WTC11 (cell line): ENCODE data around the gene RYR2. TPM values are rescaled to one million over a fixed set of nuclear protein-coding genes. Genes with fewer than 3 reads are reported as not detected.

Experiments used
- ATAC-seq: fragments of 200-7000 bp; cut with Tn5 transposase; 2 replicates; pipeline ENCODE4 v1.10.0; 2021; ENCODE audit warnings: mild to moderate bottlenecking, moderate library complexity
- CTCF ChIA-PET: fragments of 300-600 bp; sonication (Branson Sonifier 250); formaldehyde crosslinking; loops from one replicate; lab custom pipeline; 2021; ENCODE audit warnings: antibody characterized with exemption; lab: Charles Lee
- POLR2A ChIA-PET: fragments of 350-600 bp; sonication (Branson Sonifier 250); formaldehyde crosslinking; loops from one replicate; lab custom pipeline; 2021; ENCODE audit warnings: antibody characterized with exemption; lab: Charles Lee
- DNase-seq: peaks from one replicate; pipeline ENCODE4 v3.0.0; 2021; ENCODE audit warnings: low spot score
- H3K27ac Mint-ChIP-seq: 2 replicates; pipeline ENCODE4 v1.8.0; 2021; ENCODE audit warnings: mixed read lengths
- H3K27me3 Mint-ChIP-seq: 2 replicates; pipeline ENCODE4 v1.8.0; 2021; ENCODE audit warnings: low read depth, mild to moderate bottlenecking, moderate library complexity, mixed read lengths
- H3K36me3 Mint-ChIP-seq: 2 replicates; pipeline ENCODE4 v1.8.0; 2021; ENCODE audit warnings: mixed read lengths
- H3K4me1 Mint-ChIP-seq: 2 replicates; pipeline ENCODE4 v1.8.0; 2022; ENCODE audit warnings: mixed read lengths
- H3K4me3 Mint-ChIP-seq: 2 replicates; pipeline ENCODE4 v1.8.0; 2021; ENCODE audit warnings: mild to moderate bottlenecking, moderate library complexity, mixed read lengths
- H3K9me3 Mint-ChIP-seq: 2 replicates; pipeline ENCODE4 v1.8.0; 2021; ENCODE audit warnings: mixed read lengths
- AFF4 ChIP-seq: sonication (generic); formaldehyde crosslinking; IDR thresholded peaks from 2 replicates; pipeline ENCODE4 v1.8.1; 2023; ENCODE audit warnings: mild to moderate bottlenecking, missing genetic modification reagents, borderline replicate concordance
- E2F4 ChIP-seq: sonication (generic); formaldehyde crosslinking; IDR thresholded peaks from 2 replicates; pipeline ENCODE4 v1.8.1; 2022; ENCODE audit warnings: low read depth, mild to moderate bottlenecking, moderate library complexity, missing genetic modification reagents, borderline replicate concordance
- NFATC4 ChIP-seq: fragments of 250-450 bp; sonication (Bioruptor Pico); IDR thresholded peaks from 2 replicates; pipeline ENCODE4 v1.9.0; 2021; ENCODE audit warnings: mild to moderate bottlenecking
- NFE2L1 ChIP-seq: sonication (generic); formaldehyde crosslinking; IDR thresholded peaks from 2 replicates; pipeline ENCODE4 v1.8.1; 2023; ENCODE audit warnings: missing genetic modification reagents
- NFYB ChIP-seq: sonication (generic); formaldehyde crosslinking; conservative IDR thresholded peaks from 2 replicates; pipeline ENCODE4 v1.8.0; 2022; ENCODE audit warnings: low read depth, missing genetic modification reagents
- PRDM15 ChIP-seq: sonication (generic); formaldehyde crosslinking; IDR thresholded peaks from 2 replicates; pipeline ENCODE4 v1.8.0; 2022; ENCODE audit warnings: missing genetic modification reagents
- SMAD4 ChIP-seq: sonication (generic); formaldehyde crosslinking; IDR thresholded peaks from 2 replicates; pipeline ENCODE4 v1.8.0; 2022; ENCODE audit warnings: mild to moderate bottlenecking, missing genetic modification reagents
- ZMAT4 ChIP-seq: fragments of 250-450 bp; sonication (Bioruptor Pico); IDR thresholded peaks from 2 replicates; pipeline ENCODE4 v1.9.0; 2021; ENCODE audit warnings: mild to moderate bottlenecking
- ZNF219 ChIP-seq: sonication (generic); formaldehyde crosslinking; IDR thresholded peaks from 2 replicates; pipeline ENCODE4 v1.8.0; 2023; ENCODE audit warnings: missing genetic modification reagents, mild to moderate bottlenecking, borderline replicate concordance
- ZNF232 ChIP-seq: sonication (generic); formaldehyde crosslinking; IDR thresholded peaks from 2 replicates; pipeline ENCODE4 v1.8.0; 2022; ENCODE audit warnings: mild to moderate bottlenecking, missing genetic modification reagents
- total RNA-seq: library from RNA; stranded (reverse); gene quantifications from 3 replicates; pipeline ENCODE4 v1.2.3, GENCODE V29; 2021

The RYR2 gene
- total RNA-seq, 1 experiment from 2014 or later, result 7.9 TPM

- ATAC-seq (no peak), DNase-seq (no peak)
- H3K4me3 Mint-ChIP-seq, result no peak overlapping the region
- H3K36me3 Mint-ChIP-seq, result no peaks in the 10 kb centered on the region
- H3K9me3 Mint-ChIP-seq, result no peaks in the 10 kb centered on the region
- TF ChIP-seq E2F4, result no peak
- no peak for TF ChIP-seq PRDM15 (CRISPR knock-in tag)
- TF ChIP-seq NFATC4, result no peak
- no peak for TF ChIP-seq ZNF219 (CRISPR knock-in tag)
- no peaks in the 10 kb centered on the region for H3K27me3 Mint-ChIP-seq
- ChIA-PET POLR2A (no interaction called here), CTCF (no interaction called here)
- H3K4me1 Mint-ChIP-seq, result no peaks in the 10 kb centered on the region
- no peak overlapping the region for H3K27ac Mint-ChIP-seq
These were observed 406.1 kb downstream of the RYR2 start for GRCh38 chr1:237448042-237448441.

- H3K4me3 Mint-ChIP-seq, result no peak overlapping the region
- ChIA-PET CTCF (no interaction called here), POLR2A (no interaction called here)
- H3K27ac Mint-ChIP-seq, result no peak overlapping the region
- no peaks in the 10 kb centered on the region for H3K27me3 Mint-ChIP-seq
- DNase-seq, result no peak
- 0 out of 2 replicates have a peak, but pooled peaks cover 3% of the 10 kb centered on the region for H3K9me3 Mint-ChIP-seq
- peaks cover 17% of the 10 kb centered on the region for H3K36me3 Mint-ChIP-seq
- no peak for ATAC-seq
- H3K4me1 Mint-ChIP-seq, result no peaks in the 10 kb centered on the region
- TF ChIP-seq SMAD4 (CRISPR knock-in tag) (no peak), NFYB (no peak), ZMAT4 (no peak), AFF4 (CRISPR knock-in tag) (no peak)
- TF ChIP-seq, all 79 proteins: peak for 0
These were observed 415.6 kb downstream of the RYR2 start for GRCh38 chr1:237457573-237457972.

GRCh38 chr1:237467320-237467719 is 425.3 kb downstream of the RYR2 start:
- no peak for ATAC-seq
- H3K27me3 Mint-ChIP-seq, result no peaks in the 10 kb centered on the region
- peaks cover 3% of the 10 kb centered on the region; the same call in 1 of the 2 replicates for H3K4me1 Mint-ChIP-seq
- no peak overlapping the region for H3K4me3 Mint-ChIP-seq
- TF ChIP-seq ZNF232 (CRISPR knock-in tag), result no peak
- TF ChIP-seq NFE2L1 (CRISPR knock-in tag), result no peak
- POLR2A ChIA-PET, result interaction anchor here (0.7 kb wide), 1 partner anchor 1907 kb away, joined by 6 read pairs; no protein-coding TSS in a partner anchor
- peaks cover 10% of the 10 kb centered on the region for H3K36me3 Mint-ChIP-seq
- CTCF ChIA-PET, result no interaction called here
- H3K9me3 Mint-ChIP-seq, result peaks cover 9% of the 10 kb centered on the region
- H3K27ac Mint-ChIP-seq, result no peak overlapping the region
- DNase-seq, result no peak
